AG08396 (cell line): ENCODE data around the gene KLHDC10.
A peak's percentile ranks its signal among the peaks of the same experiment; 100 is the strongest.
"Not testable (repeated sequence)": the region's sequence is repeated elsewhere in the genome, so short reads cannot be mapped to it uniquely, and the experiment has no call there.

Experiments used
- DNase-seq: peaks from one replicate; pipeline ENCODE4 v3.0.0; 2012; ENCODE audit warnings: low spot score, mixed read lengths

KLHDC10 gene

GRCh38 chr7:130079846-130080394 lies 9.6 kb downstream of the KLHDC10 start:
- no peak for DNase-seq

GRCh38 chr7:130083497-130083896 lies 13.2 kb downstream of the KLHDC10 start:
- DNase-seq, result not testable (repeated sequence)

- no peak for DNase-seq
Observed at GRCh38 chr7:130084037-130084875, 13.9 kb downstream of the KLHDC10 start.

GRCh38 chr7:130085235-130085634 lies 14.9 kb downstream of the KLHDC10 start:
- not testable (repeated sequence) for DNase-seq

- no peak for DNase-seq
Observed at GRCh38 chr7:130086938-130087337, 16.6 kb downstream of the KLHDC10 start.

- DNase-seq, result no peak
Observed at GRCh38 chr7:130087364-130087763, 17.0 kb downstream of the KLHDC10 start.

- no peak for DNase-seq
Observed at GRCh38 chr7:130090745-130091532, 20.6 kb downstream of the KLHDC10 start.

GRCh38 chr7:130091999-130092398 lies 21.7 kb downstream of the KLHDC10 start:
- no peak for DNase-seq

- no peak for DNase-seq
Observed at GRCh38 chr7:130092598-130092997, 22.3 kb downstream of the KLHDC10 start.

GRCh38 chr7:130095812-130096211 lies 25.5 kb downstream of the KLHDC10 start:
- DNase-seq, result peak; percentile 32

- DNase-seq, result no peak
Observed at GRCh38 chr7:130096243-130096827, 26.0 kb downstream of the KLHDC10 start.

GRCh38 chr7:130099331-130099730 lies 29.0 kb downstream of the KLHDC10 start:
- DNase-seq, result no peak

GRCh38 chr7:130102588-130102987 lies 32.3 kb downstream of the KLHDC10 start:
- no peak for DNase-seq

- no peak for DNase-seq
Observed at GRCh38 chr7:130107949-130108674, 37.8 kb downstream of the KLHDC10 start.

GRCh38 chr7:130108809-130109208 lies 38.5 kb downstream of the KLHDC10 start:
- DNase-seq, result no peak

GRCh38 chr7:130112093-130112492 lies 41.8 kb downstream of the KLHDC10 start:
- DNase-seq, result no peak

- no peak for DNase-seq
Observed at GRCh38 chr7:130112662-130113425, 42.5 kb downstream of the KLHDC10 start.

- DNase-seq, result not testable (repeated sequence)
Observed at GRCh38 chr7:130113426-130113805, 43.1 kb downstream of the KLHDC10 start.

GRCh38 chr7:130113887-130114286 lies 43.6 kb downstream of the KLHDC10 start:
- no peak for DNase-seq

GRCh38 chr7:130114374-130114773 lies 44.0 kb downstream of the KLHDC10 start:
- no peak for DNase-seq

GRCh38 chr7:130114776-130115175 lies 44.4 kb downstream of the KLHDC10 start:
- no peak for DNase-seq
